HG03457 (cell line): ENCODE data around the gene SNTG2.
"Not testable (repeated sequence)": the region's sequence is repeated elsewhere in the genome, so short reads cannot be mapped to it uniquely, and the experiment has no call there.

Experiments
- ATAC-seq: cut with Tn5 transposase; IDR thresholded peaks from one replicate; pipeline ENCODE4 v1.9.1; 2021; ENCODE audit warnings: moderate number of reproducible peaks; ENCODE audit not compliant: unreplicated experiment

Gene SNTG2

DNA sequence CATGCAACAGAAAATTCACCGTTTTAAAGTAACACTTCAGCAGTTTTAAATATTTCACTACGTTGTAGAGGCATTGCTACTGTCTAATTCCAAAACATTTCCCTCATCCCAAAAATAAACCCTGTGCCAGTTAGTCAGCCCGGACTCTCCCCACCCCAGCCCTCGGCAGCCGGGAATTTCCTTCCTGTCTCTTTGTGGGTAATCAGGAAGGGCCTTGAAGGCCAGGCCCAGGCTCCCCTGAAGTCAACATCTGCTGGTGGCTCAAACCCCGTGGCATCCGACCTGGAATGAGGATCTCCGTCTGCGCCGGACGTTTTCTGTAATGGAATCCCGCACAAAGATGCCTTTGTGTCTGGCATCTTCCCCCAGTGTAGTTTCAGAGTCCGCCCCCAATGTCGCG lies 219.6 kb downstream of the SNTG2 start:
- no peak for ATAC-seq

GRCh38 chr2:1170711-1171110 lies 220.1 kb downstream of the SNTG2 start:
- ATAC-seq, result no peak

DNA sequence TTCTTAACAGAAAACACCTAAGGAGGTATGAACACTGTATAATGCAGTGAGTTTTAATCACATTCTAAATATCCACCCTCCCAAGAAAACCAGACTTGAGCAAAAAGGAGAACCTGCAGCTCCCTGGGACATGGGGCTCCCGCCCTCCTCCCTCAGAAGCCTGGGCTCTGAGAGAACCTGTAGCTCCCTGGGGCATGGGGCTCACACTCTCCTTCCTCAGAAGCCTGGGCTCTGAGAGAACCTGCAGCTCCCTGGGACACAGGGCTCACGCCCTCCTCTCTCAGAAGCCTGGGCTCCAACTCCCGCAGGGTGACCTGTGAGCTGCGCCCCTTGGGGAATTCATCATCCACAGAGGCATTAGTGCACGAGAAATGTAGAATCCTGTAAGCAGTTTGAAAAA lies 222.9 kb downstream of the SNTG2 start:
- no peak for ATAC-seq

DNA sequence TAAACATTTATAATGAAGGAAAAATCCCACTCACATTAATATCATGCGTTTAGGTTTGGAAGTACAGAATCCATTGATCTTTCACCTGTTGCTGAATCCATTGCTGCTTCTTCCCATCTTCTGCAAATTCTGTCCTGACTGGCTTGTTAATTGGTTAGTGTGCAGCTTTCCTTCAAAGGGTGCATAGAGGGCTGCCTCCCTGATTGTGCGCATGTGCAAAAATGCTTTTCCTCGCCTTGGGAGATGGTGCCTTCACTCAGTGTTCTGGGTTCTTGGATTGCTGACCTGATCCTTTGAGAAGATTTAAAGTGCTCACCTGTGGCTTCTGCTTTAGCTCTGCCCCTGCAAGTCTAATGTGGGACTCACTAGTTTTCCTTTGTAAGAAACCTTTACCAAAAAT lies 231.2 kb downstream of the SNTG2 start:
- no peak for ATAC-seq

DNA sequence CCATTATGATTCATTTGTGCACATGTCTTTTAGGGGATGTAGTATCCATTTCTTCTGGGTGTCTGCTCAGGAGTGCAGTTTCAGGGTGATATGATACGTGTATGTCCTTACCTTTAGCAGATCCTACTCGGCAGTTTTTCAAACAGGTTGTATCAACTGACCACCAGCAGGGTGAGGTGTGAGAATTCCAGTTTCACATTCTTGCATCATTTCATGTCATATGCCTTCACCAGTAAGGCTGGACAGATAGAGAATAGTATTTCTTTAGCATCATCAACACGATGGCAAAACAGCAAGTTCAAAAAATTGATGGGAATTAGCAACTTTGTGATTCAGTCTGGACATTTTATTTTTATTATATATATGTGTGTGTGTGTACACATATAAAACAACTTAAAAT lies 232.7 kb downstream of the SNTG2 start:
- ATAC-seq, result no peak

GRCh38 chr2:1186421-1186820 lies 235.8 kb downstream of the SNTG2 start:
- ATAC-seq, result no peak

DNA sequence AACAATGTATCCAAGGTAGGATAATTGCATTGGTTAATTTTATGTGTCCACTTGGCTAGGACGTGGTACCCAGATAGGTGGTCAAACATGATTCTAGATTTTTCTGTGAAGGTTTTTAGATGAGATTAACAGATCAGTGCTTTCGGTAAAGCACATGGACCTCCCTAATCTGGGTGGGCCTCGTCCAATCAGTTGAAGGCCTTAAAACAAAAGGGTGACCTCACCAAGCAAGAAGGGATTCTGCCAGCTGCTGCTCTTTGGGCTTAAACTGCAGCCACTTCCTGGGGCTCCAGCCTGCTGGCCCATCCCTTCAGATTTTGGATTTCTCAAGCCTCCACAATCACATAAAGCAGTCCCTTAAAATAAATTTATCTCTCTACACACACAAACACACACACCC lies 236.5 kb downstream of the SNTG2 start:
- ATAC-seq, result no peak

GRCh38 chr2:1192121-1192520 lies 241.5 kb downstream of the SNTG2 start:
- ATAC-seq, result no peak

GRCh38 chr2:1193801-1194200 lies 243.2 kb downstream of the SNTG2 start:
- no peak for ATAC-seq

- ATAC-seq, result no peak
These were observed 253.1 kb downstream of the SNTG2 start for GRCh38 chr2:1203772-1204171.

GRCh38 chr2:1205853-1206252 lies 255.2 kb downstream of the SNTG2 start:
- no peak for ATAC-seq

DNA sequence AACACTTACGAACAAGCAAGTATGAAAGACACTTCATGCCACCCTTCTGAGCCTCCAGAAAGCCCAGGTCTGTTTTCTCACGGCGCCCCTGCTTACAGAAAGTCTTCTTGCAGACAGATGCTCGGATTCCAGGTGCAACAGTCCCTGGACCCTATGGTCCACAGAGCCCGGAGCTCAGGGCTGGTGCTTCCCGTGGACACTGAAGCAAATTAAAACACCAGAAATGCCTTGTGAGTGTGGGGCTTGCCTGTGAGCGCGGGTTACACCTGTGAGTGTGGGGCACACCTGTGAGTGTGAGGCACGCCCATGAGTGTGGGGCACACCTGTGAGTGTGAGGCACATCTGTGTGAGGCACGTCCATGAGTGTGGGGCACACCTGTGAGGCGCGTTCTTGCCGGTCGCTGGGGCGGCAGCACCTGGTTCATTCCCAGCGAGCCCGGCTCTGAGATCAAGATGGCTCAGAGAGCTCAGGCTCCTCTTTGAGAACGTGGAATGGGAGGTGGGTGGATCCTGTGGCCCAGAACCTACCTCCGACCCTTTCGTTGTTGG lies 257.4 kb downstream of the SNTG2 start:
- no peak for ATAC-seq

DNA sequence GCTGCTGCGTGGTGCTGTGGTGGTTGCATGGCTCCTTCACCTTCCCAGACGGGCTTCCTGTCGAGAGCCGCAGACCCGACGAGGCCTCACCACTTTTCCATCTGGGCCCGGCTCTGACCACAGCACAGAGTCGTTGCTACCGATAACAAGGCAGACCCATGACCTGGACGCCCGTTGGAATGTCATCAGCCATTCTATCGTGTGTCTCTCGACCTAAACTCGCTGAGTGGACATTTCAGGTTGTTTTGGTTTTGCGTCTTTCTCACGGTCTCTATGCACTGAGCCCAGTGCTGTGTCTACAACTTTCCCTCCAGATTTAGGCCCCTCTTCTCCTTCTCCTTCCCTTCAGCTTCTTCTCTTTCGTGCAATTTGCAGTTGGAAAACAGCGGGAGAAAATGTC lies 257.9 kb downstream of the SNTG2 start:
- ATAC-seq, result no peak

- no peak for ATAC-seq
These were observed 258.6 kb downstream of the SNTG2 start for GRCh38 chr2:1209246-1209645.

- no peak for ATAC-seq
These were observed 259.1 kb downstream of the SNTG2 start for GRCh38 chr2:1209761-1210160.

DNA sequence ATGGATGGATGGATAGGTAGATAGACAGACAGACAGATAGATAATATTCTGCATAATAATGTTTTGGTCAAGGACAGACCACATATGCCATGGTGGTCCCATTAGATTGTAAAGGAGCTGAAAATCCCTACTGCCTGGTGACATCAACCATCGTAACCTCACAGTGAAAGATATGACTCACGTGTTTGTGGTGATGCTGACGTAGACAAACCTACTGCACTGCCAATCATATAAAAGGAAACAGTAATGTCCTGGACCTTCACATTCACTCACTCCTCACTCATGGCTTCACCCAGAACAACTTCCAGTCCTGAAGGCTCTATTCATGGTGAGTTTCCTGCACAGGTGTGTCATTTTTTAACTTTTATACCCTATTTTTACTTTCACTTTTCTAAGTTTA lies 259.7 kb downstream of the SNTG2 start:
- ATAC-seq, result no peak

DNA sequence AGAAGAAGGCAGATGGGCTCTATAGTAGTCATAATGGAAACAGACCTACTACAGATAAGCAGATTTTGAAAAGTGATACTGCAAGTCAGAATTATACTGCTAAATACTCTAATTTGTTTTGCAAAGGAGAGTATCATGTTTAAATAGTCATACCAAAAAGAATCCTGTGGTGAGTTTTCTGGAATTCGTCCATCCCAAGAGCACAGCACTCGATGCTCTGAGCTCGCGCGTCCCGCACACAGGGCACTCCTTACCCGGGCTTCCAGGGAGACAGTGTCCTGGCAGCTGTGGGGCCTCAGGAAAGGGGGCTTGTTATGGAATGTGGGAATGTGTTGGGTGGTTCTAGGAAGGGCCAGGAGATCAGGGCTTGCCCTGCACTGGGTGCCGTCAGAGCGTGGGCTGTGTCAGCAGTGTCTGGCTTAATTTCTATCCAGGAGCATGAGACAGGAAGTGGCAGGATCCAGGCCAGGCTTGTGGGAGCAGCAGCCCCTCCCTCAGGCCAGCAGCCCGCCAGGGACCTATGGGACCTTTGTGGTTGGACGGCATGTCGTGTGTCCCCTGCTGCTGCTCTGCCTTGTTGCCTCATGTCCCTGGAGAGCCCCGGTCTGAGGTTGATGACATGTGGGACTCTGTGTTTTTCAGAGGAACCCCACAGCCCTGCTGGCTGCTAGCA lies 269.4 kb downstream of the SNTG2 start:
- ATAC-seq, result no peak

DNA sequence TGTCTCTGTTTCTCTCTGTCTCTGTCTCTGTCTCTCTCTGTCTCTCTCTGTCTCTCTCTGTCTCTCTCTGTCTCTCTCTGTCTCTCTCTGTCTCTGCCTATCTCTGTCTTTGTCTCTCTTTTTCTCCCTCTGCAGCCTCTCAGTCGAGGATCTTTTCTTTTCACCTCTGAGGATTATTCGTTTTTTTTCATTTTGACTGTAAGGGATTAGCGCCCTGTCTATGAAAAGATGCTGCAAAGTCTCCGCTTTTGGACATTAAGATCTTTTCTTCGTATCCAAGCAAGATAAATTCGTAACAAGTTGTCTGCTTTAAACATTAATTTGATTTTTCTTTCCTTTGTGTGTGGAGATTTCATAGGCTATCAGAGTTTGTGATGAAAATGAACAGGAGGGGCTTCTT lies 271.4 kb downstream of the SNTG2 start:
- ATAC-seq, result no peak

GRCh38 chr2:1223791-1224190 lies 273.1 kb downstream of the SNTG2 start:
- ATAC-seq, result no peak

DNA sequence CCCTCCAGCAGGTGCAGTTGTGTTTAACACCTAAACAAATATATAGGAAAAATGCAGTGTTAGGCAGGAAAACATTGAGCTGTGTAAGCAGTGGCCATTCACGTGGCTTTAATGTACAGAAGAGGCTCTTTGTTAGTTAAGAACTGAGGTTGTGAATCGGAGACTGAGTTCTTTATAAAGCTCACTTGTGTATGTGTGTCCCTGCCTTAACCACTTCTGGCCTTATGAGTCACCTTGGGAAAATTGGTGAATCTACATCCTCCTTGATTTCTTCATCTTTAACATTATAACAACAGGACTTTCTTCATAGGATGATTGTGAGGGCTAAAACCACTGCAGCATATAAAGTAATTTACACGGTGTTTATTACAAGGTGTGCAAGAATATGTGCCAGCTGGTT lies 274.3 kb downstream of the SNTG2 start:
- ATAC-seq, result no peak

DNA sequence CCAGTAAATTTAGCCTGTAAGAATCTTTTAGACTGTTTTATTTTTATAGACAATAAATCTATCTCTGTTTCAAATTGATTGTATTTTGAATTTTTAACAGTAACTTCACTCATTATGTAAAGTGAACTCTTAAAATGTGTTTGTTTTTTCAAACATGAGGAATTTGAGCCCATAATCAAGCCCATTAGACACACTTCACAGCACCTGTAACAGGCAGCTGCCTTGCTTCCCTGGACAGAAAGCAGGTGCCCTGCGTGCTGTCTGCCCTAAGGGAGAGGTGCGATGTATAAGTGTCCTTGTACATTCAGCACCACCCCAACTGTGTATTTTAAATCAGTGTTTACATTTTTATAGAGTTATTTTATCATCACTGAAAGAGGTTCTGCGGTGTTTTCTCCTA lies 276.1 kb downstream of the SNTG2 start:
- ATAC-seq, result no peak

GRCh38 chr2:1227274-1227900 lies 276.7 kb downstream of the SNTG2 start:
- no peak for ATAC-seq

DNA sequence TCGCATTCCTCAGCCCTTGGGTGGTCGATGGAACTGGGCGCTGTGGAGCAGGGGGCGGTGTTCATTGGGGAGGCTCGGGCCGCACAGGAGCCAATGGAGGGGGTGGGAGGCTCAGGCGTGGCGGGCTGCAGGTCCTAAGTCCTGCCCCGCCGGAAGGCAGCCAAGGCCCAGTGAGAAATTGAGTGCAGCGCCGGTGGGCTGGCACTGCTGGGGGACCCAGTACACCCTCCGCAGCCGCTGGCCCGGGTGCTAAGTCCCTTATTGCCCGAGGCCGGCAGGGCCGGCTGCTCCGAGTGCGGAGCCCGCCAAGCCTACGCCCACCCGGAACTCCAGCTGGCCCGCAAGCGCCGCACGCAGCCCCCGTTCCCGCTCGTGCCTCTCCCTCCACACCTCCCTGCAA lies 278.9 kb downstream of the SNTG2 start:
- not testable (repeated sequence) for ATAC-seq
